Measurements from ENCODE around the gene PLS1.

DNA sequence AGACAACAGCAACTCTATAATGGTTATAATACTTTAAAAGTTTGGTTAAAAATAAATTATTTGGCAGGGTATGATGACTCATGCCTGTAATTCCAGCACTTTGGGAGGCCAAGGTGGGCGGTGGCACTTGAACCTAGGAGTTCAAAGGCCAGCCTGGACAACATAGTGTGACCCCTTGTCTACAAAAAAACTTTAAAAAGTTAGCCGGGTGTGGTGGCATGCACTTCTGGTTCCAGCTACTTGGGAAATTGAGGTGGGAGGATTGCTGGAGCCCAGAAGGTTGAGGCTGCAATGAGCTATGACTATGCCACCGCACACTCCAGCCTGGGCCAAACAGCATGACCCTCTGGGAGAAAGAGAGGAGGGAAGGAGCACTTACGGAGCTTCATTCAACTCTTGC lies 119.9 kb downstream of the PLS1 start:
- TF ChIP-seq POLR2A (IDR thresholded peaks at IDR 0.05; ENCODE audit: borderline replicate concordance, extremely low read depth, insufficient read depth, insufficient read length) (no peak), SIN3A (IDR thresholded peaks at IDR 0.05; ENCODE audit: low read depth) (no peak), EZH2phosphoT487 (IDR thresholded peaks at IDR 0.05; ENCODE audit: borderline replicate concordance) (no peak), RAD21 (IDR thresholded peaks at IDR 0.05; ENCODE audit: low read depth) (no peak), YY1 (IDR thresholded peaks at IDR 0.05; ENCODE audit: extremely low read depth, insufficient replicate concordance, low read depth, low read length) (no peak), SRF (IDR thresholded peaks at IDR 0.05; ENCODE audit: low read depth) (no peak), ZFX (IDR thresholded peaks at IDR 0.05) (no peak), EZH2 (IDR thresholded peaks at IDR 0.05) (no peak)
- TF ChIP-seq, protein P1, sequence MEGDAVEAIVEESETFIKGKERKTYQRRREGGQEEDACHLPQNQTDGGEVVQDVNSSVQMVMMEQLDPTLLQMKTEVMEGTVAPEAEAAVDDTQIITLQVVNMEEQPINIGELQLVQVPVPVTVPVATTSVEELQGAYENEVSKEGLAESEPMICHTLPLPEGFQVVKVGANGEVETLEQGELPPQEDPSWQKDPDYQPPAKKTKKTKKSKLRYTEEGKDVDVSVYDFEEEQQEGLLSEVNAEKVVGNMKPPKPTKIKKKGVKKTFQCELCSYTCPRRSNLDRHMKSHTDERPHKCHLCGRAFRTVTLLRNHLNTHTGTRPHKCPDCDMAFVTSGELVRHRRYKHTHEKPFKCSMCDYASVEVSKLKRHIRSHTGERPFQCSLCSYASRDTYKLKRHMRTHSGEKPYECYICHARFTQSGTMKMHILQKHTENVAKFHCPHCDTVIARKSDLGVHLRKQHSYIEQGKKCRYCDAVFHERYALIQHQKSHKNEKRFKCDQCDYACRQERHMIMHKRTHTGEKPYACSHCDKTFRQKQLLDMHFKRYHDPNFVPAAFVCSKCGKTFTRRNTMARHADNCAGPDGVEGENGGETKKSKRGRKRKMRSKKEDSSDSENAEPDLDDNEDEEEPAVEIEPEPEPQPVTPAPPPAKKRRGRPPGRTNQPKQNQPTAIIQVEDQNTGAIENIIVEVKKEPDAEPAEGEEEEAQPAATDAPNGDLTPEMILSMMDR (IDR thresholded peaks at IDR 0.05 in 2 of 3, conservative IDR thresholded peaks at IDR 0.05 in 1 of 3; ENCODE audit: borderline replicate concordance in 1 of 3, insufficient read depth in 1 of 3, low read depth in 2 of 3, low read length in 2 of 3), result no peak
- TF ChIP-seq, protein P2, sequence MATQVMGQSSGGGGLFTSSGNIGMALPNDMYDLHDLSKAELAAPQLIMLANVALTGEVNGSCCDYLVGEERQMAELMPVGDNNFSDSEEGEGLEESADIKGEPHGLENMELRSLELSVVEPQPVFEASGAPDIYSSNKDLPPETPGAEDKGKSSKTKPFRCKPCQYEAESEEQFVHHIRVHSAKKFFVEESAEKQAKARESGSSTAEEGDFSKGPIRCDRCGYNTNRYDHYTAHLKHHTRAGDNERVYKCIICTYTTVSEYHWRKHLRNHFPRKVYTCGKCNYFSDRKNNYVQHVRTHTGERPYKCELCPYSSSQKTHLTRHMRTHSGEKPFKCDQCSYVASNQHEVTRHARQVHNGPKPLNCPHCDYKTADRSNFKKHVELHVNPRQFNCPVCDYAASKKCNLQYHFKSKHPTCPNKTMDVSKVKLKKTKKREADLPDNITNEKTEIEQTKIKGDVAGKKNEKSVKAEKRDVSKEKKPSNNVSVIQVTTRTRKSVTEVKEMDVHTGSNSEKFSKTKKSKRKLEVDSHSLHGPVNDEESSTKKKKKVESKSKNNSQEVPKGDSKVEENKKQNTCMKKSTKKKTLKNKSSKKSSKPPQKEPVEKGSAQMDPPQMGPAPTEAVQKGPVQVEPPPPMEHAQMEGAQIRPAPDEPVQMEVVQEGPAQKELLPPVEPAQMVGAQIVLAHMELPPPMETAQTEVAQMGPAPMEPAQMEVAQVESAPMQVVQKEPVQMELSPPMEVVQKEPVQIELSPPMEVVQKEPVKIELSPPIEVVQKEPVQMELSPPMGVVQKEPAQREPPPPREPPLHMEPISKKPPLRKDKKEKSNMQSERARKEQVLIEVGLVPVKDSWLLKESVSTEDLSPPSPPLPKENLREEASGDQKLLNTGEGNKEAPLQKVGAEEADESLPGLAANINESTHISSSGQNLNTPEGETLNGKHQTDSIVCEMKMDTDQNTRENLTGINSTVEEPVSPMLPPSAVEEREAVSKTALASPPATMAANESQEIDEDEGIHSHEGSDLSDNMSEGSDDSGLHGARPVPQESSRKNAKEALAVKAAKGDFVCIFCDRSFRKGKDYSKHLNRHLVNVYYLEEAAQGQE (IDR thresholded peaks at IDR 0.05; ENCODE audit: low read depth), result no peak
- TF ChIP-seq, protein P3, sequence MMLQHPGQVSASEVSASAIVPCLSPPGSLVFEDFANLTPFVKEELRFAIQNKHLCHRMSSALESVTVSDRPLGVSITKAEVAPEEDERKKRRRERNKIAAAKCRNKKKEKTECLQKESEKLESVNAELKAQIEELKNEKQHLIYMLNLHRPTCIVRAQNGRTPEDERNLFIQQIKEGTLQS (IDR thresholded peaks at IDR 0.05), result no peak
- TF ChIP-seq, protein P4, sequence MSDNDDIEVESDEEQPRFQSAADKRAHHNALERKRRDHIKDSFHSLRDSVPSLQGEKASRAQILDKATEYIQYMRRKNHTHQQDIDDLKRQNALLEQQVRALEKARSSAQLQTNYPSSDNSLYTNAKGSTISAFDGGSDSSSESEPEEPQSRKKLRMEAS (IDR thresholded peaks at IDR 0.05), result no peak
- TF ChIP-seq, protein P5, sequence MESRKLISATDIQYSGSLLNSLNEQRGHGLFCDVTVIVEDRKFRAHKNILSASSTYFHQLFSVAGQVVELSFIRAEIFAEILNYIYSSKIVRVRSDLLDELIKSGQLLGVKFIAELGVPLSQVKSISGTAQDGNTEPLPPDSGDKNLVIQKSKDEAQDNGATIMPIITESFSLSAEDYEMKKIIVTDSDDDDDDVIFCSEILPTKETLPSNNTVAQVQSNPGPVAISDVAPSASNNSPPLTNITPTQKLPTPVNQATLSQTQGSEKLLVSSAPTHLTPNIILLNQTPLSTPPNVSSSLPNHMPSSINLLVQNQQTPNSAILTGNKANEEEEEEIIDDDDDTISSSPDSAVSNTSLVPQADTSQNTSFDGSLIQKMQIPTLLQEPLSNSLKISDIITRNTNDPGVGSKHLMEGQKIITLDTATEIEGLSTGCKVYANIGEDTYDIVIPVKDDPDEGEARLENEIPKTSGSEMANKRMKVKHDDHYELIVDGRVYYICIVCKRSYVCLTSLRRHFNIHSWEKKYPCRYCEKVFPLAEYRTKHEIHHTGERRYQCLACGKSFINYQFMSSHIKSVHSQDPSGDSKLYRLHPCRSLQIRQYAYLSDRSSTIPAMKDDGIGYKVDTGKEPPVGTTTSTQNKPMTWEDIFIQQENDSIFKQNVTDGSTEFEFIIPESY (IDR thresholded peaks at IDR 0.05; ENCODE audit: extremely low read depth, insufficient replicate concordance, low read length), result no peak

Data from HCT116 (cell line).